Body of pancreas (tissue), 4 donors: ENCODE results near the gene ERI2.

ENCODE experiments used
- POLR2A ChIP-seq, 3 donors: fragments of 450-650 bp; IDR thresholded peaks; one replicate each; pipeline ENCODE4 v1.6.1; 2016; ENCODE audit warnings: antibody characterized with exemption in 3 of 3, mild to moderate bottlenecking in 2 of 3
- TF ChIP-seq, protein P1 (sequence below), 7 experiments: fragments of 450-650 bp in 4 of 7; fragments of 200-600 bp in 3 of 7; sonication (generic) in 3 of 7; IDR thresholded peaks; one replicate each; pipeline ENCODE4 v1.5.1; 2016 to 2019; ENCODE audit warnings: antibody characterized with exemption in 7 of 7

- TF ChIP-seq, protein P1, sequence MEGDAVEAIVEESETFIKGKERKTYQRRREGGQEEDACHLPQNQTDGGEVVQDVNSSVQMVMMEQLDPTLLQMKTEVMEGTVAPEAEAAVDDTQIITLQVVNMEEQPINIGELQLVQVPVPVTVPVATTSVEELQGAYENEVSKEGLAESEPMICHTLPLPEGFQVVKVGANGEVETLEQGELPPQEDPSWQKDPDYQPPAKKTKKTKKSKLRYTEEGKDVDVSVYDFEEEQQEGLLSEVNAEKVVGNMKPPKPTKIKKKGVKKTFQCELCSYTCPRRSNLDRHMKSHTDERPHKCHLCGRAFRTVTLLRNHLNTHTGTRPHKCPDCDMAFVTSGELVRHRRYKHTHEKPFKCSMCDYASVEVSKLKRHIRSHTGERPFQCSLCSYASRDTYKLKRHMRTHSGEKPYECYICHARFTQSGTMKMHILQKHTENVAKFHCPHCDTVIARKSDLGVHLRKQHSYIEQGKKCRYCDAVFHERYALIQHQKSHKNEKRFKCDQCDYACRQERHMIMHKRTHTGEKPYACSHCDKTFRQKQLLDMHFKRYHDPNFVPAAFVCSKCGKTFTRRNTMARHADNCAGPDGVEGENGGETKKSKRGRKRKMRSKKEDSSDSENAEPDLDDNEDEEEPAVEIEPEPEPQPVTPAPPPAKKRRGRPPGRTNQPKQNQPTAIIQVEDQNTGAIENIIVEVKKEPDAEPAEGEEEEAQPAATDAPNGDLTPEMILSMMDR (IDR thresholded peaks at IDR 0.05) = no peak
- no peak for TF ChIP-seq POLR2A (IDR thresholded peaks at IDR 0.05)
These were observed 5.0 kb downstream of the ERI2 start for GRCh38 chr16:20801278-20801677.
